IMR-90 (cell line): ENCODE measurements around the gene ITPRIP. TPM values are rescaled to one million over a fixed set of nuclear protein-coding genes. Genes with fewer than 3 reads are reported as not detected.

Experiments
- ATAC-seq: fragments of 200-7000 bp; cut with Tn5 transposase; 2 replicates; pipeline ENCODE4 v1.9.1; 2020; ENCODE audit warnings: low read depth, mild to moderate bottlenecking, moderate library complexity
- BruUV-seq: library from RNA; stranded (reverse); fragments of 400-500 nt; replicated peaks from 2 replicates; lab custom pipeline; 2021; lab: Mats Ljungman, UMichigan
- CTCF ChIA-PET: fragments of 300-600 bp; formaldehyde crosslinking; extraction: SDS; loops from one replicate; lab custom pipeline; 2021; ENCODE audit warnings: antibody characterized with exemption; lab: Yijun Ruan, JAX
- POLR2A ChIA-PET: fragments of 300-600 bp; sonication (Branson Sonifier 250); formaldehyde crosslinking; loops from one replicate; lab custom pipeline; 2022; ENCODE audit warnings: antibody characterized with exemption; ENCODE audit not compliant: unreplicated experiment; lab: Charles Lee
- DNase-seq: peaks from one replicate; pipeline ENCODE4 v3.0.0; 2013
- H2AFZ ChIP-seq: replicated peaks from 2 replicates; pipeline ENCODE3; 2013; ENCODE audit warnings: low read length, mild to moderate bottlenecking; ENCODE audit not compliant: poor library complexity
- H2AK5ac ChIP-seq: 2 replicates; pipeline ENCODE4 v1.6.1; 2013; ENCODE audit warnings: low read depth, low read length, inconsistent platforms
- H2AK9ac ChIP-seq: replicated peaks from 2 replicates; pipeline ENCODE3; 2013; ENCODE audit warnings: mild to moderate bottlenecking, low read depth, low read length, moderate library complexity; ENCODE audit not compliant: poor library complexity
- H2BK120ac ChIP-seq: 2 replicates; pipeline ENCODE4 v1.6.1; 2013; ENCODE audit warnings: low read depth, low read length, inconsistent platforms
- H2BK15ac ChIP-seq: 3 replicates; pipeline ENCODE4 v1.6.1; 2013; ENCODE audit warnings: low read depth, low read length, inconsistent platforms
- H2BK20ac ChIP-seq: 2 replicates; pipeline ENCODE4 v1.6.1; 2013; ENCODE audit warnings: low read depth, mild to moderate bottlenecking, inconsistent platforms, low read length, moderate library complexity
- H2BK5ac ChIP-seq: 2 replicates; pipeline ENCODE4 v1.6.1; 2013; ENCODE audit warnings: mild to moderate bottlenecking, low read depth, low read length, inconsistent platforms; ENCODE audit not compliant: poor library complexity, severe bottlenecking
- H3K14ac ChIP-seq: replicated peaks from 2 replicates; pipeline ENCODE4 v1.6.1; 2013; ENCODE audit warnings: low read depth, low read length, inconsistent platforms
- H3K18ac ChIP-seq: 2 replicates; pipeline ENCODE4 v1.6.1; 2013; ENCODE audit warnings: low read depth, low read length, control low read depth
- H3K23ac ChIP-seq: 2 replicates; pipeline ENCODE4 v1.6.1; 2013; ENCODE audit warnings: low read depth, low read length, inconsistent platforms
- H3K27ac ChIP-seq: 2 replicates; pipeline ENCODE4 v1.5.1; 2013; ENCODE audit warnings: mild to moderate bottlenecking, control low read depth, low read length; ENCODE audit not compliant: insufficient read depth
- H3K27me3 ChIP-seq: 2 replicates; pipeline ENCODE4 v1.6.1; 2013; ENCODE audit warnings: low read length; ENCODE audit not compliant: control insufficient read depth, insufficient read depth
- H3K36me3 ChIP-seq: 2 replicates; pipeline ENCODE4 v1.6.1; 2013; ENCODE audit warnings: low read length, mixed read lengths; ENCODE audit not compliant: control insufficient read depth, insufficient read depth
- H3K4ac ChIP-seq: 2 replicates; pipeline ENCODE4 v1.6.1; 2013; ENCODE audit warnings: low read depth, low read length, inconsistent platforms
- H3K4me1 ChIP-seq: 2 replicates; pipeline ENCODE4 v1.6.1; 2013; ENCODE audit warnings: low read length, mixed read lengths; ENCODE audit not compliant: control insufficient read depth, insufficient read depth
- H3K4me2 ChIP-seq: 2 replicates; pipeline ENCODE4 v1.6.1; 2013; ENCODE audit warnings: low read depth, mild to moderate bottlenecking, control low read depth, low read length, moderate library complexity
- H3K4me3 ChIP-seq: 2 replicates; pipeline ENCODE4 v1.5.1; 2013; ENCODE audit warnings: low read depth, mild to moderate bottlenecking, control low read depth, low read length, moderate library complexity; ENCODE audit not compliant: insufficient read depth
- H3K56ac ChIP-seq: 2 replicates; pipeline ENCODE4 v1.6.1; 2013; ENCODE audit warnings: low read length, inconsistent platforms; ENCODE audit not compliant: insufficient read depth; ENCODE audit errors: extremely low read depth
- H3K79me1 ChIP-seq, 2 experiments: 2 replicates each; pipeline ENCODE4 v1.6.1; 2013; ENCODE audit warnings: low read length in 2 of 2, inconsistent platforms in 1 of 2, low read depth in 1 of 2
- H3K9ac ChIP-seq: 2 replicates; pipeline ENCODE4 v1.6.1; 2013; ENCODE audit warnings: low read depth, low read length, control low read depth
- H3K9me1 ChIP-seq: 2 replicates; pipeline ENCODE4 v1.6.1; 2013; ENCODE audit warnings: low read length, inconsistent platforms; ENCODE audit not compliant: insufficient read depth
- H3K9me3 ChIP-seq: 2 replicates; pipeline ENCODE4 v1.6.1; 2013; ENCODE audit warnings: low read length; ENCODE audit not compliant: control insufficient read depth, insufficient read depth
- H4K20me1 ChIP-seq: 2 replicates; pipeline ENCODE4 v1.6.1; 2013; ENCODE audit warnings: low read length, inconsistent platforms; ENCODE audit not compliant: insufficient read depth
- H4K5ac ChIP-seq: 2 replicates; pipeline ENCODE4 v1.6.1; 2013; ENCODE audit warnings: mild to moderate bottlenecking, low read depth, low read length, control low read depth
- H4K8ac ChIP-seq, 2 experiments: 2 replicates each; pipeline ENCODE4 v1.6.1; 2013; ENCODE audit warnings: low read depth in 2 of 2, low read length in 2 of 2, control low read depth in 1 of 2, inconsistent platforms in 1 of 2
- H4K91ac ChIP-seq: 2 replicates; pipeline ENCODE4 v1.6.1; 2013; ENCODE audit warnings: low read depth, low read length, inconsistent platforms; ENCODE audit not compliant: insufficient read depth
- CEBPB ChIP-seq: IDR thresholded peaks from 2 replicates; pipeline ENCODE4 v1.6.1; 2012; ENCODE audit warnings: low read depth, low read length, improper control_type of control experiment
- MXI1 ChIP-seq: IDR thresholded peaks from 2 replicates; pipeline ENCODE4 v1.6.1; 2012; ENCODE audit warnings: low read depth, mild to moderate bottlenecking, low read length, moderate library complexity, borderline replicate concordance
- NFE2L2 ChIP-seq: fragments of 150-350 bp; IDR thresholded peaks from 2 replicates; pipeline ENCODE4 v1.6.1; 2016; ENCODE audit warnings: low read depth, mild to moderate bottlenecking, low read length
- RAD21 ChIP-seq: IDR thresholded peaks from 2 replicates; pipeline ENCODE4 v1.6.1; 2012; ENCODE audit warnings: low read length, improper control_type of control experiment
- RFX5 ChIP-seq: IDR thresholded peaks from 2 replicates; pipeline ENCODE4 v1.8.0; 2012; ENCODE audit warnings: low read depth, mild to moderate bottlenecking, low read length, moderate library complexity
- WGBS, 2 experiments: methylation state at CpG; one replicate each; pipeline versions ENCODE4 v1.1.5 to v1.1.7; 2013; ENCODE audit warnings: missing lambda C conversion rate in 2 of 2; ENCODE audit not compliant: insufficient read length in 1 of 2; ENCODE audit errors: extremely low coverage in 2 of 2; 5-methylcytosine and 5-hydroxymethylcytosine counted together
- dilution Hi-C: fragments of 300-500 bp; cut with HindIII; formaldehyde crosslinking; loops from one replicate; pipeline ENCODE4 v1.14.3; 2018; ENCODE audit warnings: low sequenced_read_pairs; ENCODE audit not compliant: unreplicated experiment
- in situ Hi-C: fragments of 300-500 bp; cut with MboI; formaldehyde crosslinking; loops from 3 replicates; pipeline ENCODE4 v1.14.3; 2019; ENCODE audit warnings: low sequenced_read_pairs, inconsistent platforms, mixed read lengths
- intact Hi-C: fragments of 100-400 bp; cut with micrococcal nuclease; formaldehyde crosslinking; loops from 2 replicates; pipeline ENCODE4 v1.10.0; 2022
- polyA plus RNA-seq, 3 experiments: library from polyadenylated mRNA; depleted of rRNA; stranded (reverse); fragments of >200 nt; gene quantifications; 2 replicates each; pipeline ENCODE4 v1.2.3, GENCODE V29; 2012; ENCODE audit warnings: low replicate concordance in 1 of 3
- total RNA-seq: library from RNA; depleted of rRNA; stranded (reverse); fragments of >200 nt; gene quantifications from 2 replicates; pipeline ENCODE4 v1.2.3, GENCODE V29; 2012

The ITPRIP gene
- total and polyA plus RNA-seq, 2 of the 4 experiments (the other 2 are of a cell fraction) = 7.5 to 31.9 TPM

DNA sequence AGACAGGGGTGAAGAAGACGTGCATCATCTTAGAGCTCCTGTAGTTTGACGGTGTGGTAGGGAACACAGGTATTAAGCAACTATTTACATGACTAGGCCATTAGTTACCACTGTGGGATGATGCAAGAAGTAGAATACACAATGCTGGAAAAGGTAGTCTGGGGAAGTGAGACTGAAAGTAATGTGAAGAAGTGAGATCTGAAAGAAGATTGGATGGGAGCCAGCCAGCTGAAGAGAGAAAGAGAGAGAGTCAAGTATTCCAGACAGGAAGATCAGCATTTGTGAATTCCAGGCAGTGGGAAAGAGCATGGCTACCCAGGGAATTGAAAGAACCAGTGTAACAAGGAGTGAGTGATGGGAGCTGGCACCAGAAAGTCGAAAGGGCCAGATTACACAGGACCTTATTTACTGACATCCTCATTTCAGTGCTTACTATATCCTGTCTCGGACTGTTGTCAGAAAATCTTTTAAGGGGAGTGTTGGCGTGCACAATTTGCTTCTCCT, 11.4 kb upstream of the ITPRIP start:
- H2BK120ac ChIP-seq = peak overlapping the region; percentile 58; the same call in 1 of the 2 replicates
- DNase-seq (peak; percentile 68), ATAC-seq (no peak)
- dilution Hi-C loops (no loop called here), intact Hi-C loops (loop anchor here (1.0 to 5.0 kb wide), 7 partner anchors 44 to 462 kb away; partner anchors contain the start of gene SFR1), in situ Hi-C loops (loop anchor here (5.0 kb wide), 2 partner anchors 57 to 302 kb away; no protein-coding TSS in a partner anchor)
- H3K4me3 ChIP-seq = no peak overlapping the region
- peaks cover 7% of the 10 kb centered on the region; the same call in 1 of the 2 replicates for H3K4me1 ChIP-seq
- peak overlapping the region; percentile 14; the same call in 1 of the 2 replicates for H3K23ac ChIP-seq
- H3K79me1 ChIP-seq = no peaks in the 10 kb centered on the region; a peak in 1 of 4 replicates
- CTCF ChIA-PET = interaction anchor here (0.7 to 1.3 kb wide), 4 partner anchors 51 to 74 kb away, joined by 3 to 5 read pairs (median 4); no protein-coding TSS in a partner anchor
- no peak overlapping the region for H3K27ac ChIP-seq
- no peak overlapping the region for H2BK5ac ChIP-seq
- POLR2A ChIA-PET = no interaction called here
- peak overlapping the region; percentile 57; the same call in 1 of the 2 replicates for H3K4ac ChIP-seq
- H3K9me1 ChIP-seq = peaks cover 5% of the 10 kb centered on the region; the same call in 1 of the 2 replicates
- WGBS, 2 experiments = 20% methylated on average over 1 of the region's 5 CpGs; no CpG with 5 or more reads in 1 of the 2 experiments
- peak overlapping the region; percentile 15 for H3K14ac ChIP-seq
- peak overlapping the region; percentile 14; the same call in 1 of the 2 replicates for H2AK5ac ChIP-seq
- H3K9ac ChIP-seq = no peak overlapping the region; the same call in 1 of the 2 replicates
- peak overlapping the region; percentile 41; the same call in 1 of the 2 replicates for H3K4me2 ChIP-seq
- no TSS peak for BruUV-seq
- no peaks in the 10 kb centered on the region for H4K20me1 ChIP-seq
- H4K5ac ChIP-seq = no peak overlapping the region
- H3K9me3 ChIP-seq = no peaks in the 10 kb centered on the region
- H2AFZ ChIP-seq = peak overlapping the region; percentile 83
- H3K27me3 ChIP-seq = peaks cover 3% of the 10 kb centered on the region; the same call in 1 of the 2 replicates
- peak overlapping the region; percentile 10; the same call in 1 of the 2 replicates for H3K18ac ChIP-seq
- peak overlapping the region; percentile 24; the same call in 1 of the 3 replicates for H2BK15ac ChIP-seq
- TF ChIP-seq RFX5 = no peak
- no peak for TF ChIP-seq RAD21
- peak; percentile 96 for TF ChIP-seq CEBPB
- TF ChIP-seq MXI1 = no peak
- peak; percentile 47; the same call in 1 of the 2 replicates for TF ChIP-seq NFE2L2
- no peaks in the 10 kb centered on the region for H3K36me3 ChIP-seq
- peak overlapping the region; percentile 59 for H2BK20ac ChIP-seq
- peak overlapping the region; percentile 85 for H2AK9ac ChIP-seq
- peak overlapping the region; percentile 22 for H4K91ac ChIP-seq
- H4K8ac ChIP-seq = peak overlapping the region in 1 of 2 experiments; percentile 50; a peak in 2 of 4 replicates
- H3K56ac ChIP-seq = peak overlapping the region; percentile 6; the same call in 1 of the 2 replicates
